Stimulated activated CD4-positive, alpha-beta T cell treated with anti-CD3 and anti-CD28 coated beads, TNF-alpha, amount 100 ng/mL, for 24 hours (primary cell): Measurements from ENCODE around the gene GOLGA6L10.
"Not testable (repeated sequence)": the region's sequence is repeated elsewhere in the genome, so short reads cannot be mapped to it uniquely, and the experiment has no call there.

ENCODE experiments used
- DNase-seq, 3 experiments: peaks; one replicate each; pipeline ENCODE4 v3.0.0-alpha.2; 2020; ENCODE audit warnings: low read depth in 3 of 3

Gene GOLGA6L10

GRCh38 chr15:82300326-82300725 lies 48.9 kb downstream of the GOLGA6L10 start:
- DNase-seq, result not testable (repeated sequence)

GRCh38 chr15:82299511-82299914 lies 49.8 kb downstream of the GOLGA6L10 start:
- not testable (repeated sequence) for DNase-seq

GRCh38 chr15:82298520-82298919 lies 50.8 kb downstream of the GOLGA6L10 start:
- DNase-seq, result peak; percentile 14 to 49 (median 15)

- DNase-seq, result no peak
These were observed 51.2 kb downstream of the GOLGA6L10 start for GRCh38 chr15:82298032-82298431.

GRCh38 chr15:82297546-82297945 lies 51.7 kb downstream of the GOLGA6L10 start:
- DNase-seq, result no peak

GRCh38 chr15:82294061-82294690 lies 55.1 kb downstream of the GOLGA6L10 start:
- DNase-seq, result no peak

GRCh38 chr15:82292271-82292670 lies 57.0 kb downstream of the GOLGA6L10 start:
- no peak for DNase-seq
